GM13977 (cell line): ENCODE results near the gene STEAP2.
"Not testable (repeated sequence)": the region's sequence is repeated elsewhere in the genome, so short reads cannot be mapped to it uniquely, and the experiment has no call there.

ENCODE experiments used
- DNase-seq: peaks from one replicate; pipeline ENCODE4 v3.0.0; 2012; ENCODE audit warnings: low spot score
- in situ Hi-C: fragments of 300-500 bp; cut with MboI; formaldehyde crosslinking; loops from one replicate; pipeline ENCODE4 v1.12.0; 2022; ENCODE audit warnings: low sequenced_read_pairs, low pct_unique_long_range_greater_than_20kb, mixed read lengths, inconsistent platforms; ENCODE audit not compliant: unreplicated experiment
- TF ChIP-seq, protein P1 (sequence below): IDR thresholded peaks from 2 replicates; pipeline ENCODE4 v1.5.1; 2012; ENCODE audit warnings: mild to moderate bottlenecking, control low read depth; ENCODE audit not compliant: insufficient read depth; ENCODE audit errors: extremely low read depth, missing control alignments

STEAP2 gene

GRCh38 chr7:90246171-90246570, 34.6 kb downstream of the STEAP2 start:
- in situ Hi-C loops = no loop called here
- TF ChIP-seq, protein P1, sequence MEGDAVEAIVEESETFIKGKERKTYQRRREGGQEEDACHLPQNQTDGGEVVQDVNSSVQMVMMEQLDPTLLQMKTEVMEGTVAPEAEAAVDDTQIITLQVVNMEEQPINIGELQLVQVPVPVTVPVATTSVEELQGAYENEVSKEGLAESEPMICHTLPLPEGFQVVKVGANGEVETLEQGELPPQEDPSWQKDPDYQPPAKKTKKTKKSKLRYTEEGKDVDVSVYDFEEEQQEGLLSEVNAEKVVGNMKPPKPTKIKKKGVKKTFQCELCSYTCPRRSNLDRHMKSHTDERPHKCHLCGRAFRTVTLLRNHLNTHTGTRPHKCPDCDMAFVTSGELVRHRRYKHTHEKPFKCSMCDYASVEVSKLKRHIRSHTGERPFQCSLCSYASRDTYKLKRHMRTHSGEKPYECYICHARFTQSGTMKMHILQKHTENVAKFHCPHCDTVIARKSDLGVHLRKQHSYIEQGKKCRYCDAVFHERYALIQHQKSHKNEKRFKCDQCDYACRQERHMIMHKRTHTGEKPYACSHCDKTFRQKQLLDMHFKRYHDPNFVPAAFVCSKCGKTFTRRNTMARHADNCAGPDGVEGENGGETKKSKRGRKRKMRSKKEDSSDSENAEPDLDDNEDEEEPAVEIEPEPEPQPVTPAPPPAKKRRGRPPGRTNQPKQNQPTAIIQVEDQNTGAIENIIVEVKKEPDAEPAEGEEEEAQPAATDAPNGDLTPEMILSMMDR = no peak
- no peak for DNase-seq

DNA sequence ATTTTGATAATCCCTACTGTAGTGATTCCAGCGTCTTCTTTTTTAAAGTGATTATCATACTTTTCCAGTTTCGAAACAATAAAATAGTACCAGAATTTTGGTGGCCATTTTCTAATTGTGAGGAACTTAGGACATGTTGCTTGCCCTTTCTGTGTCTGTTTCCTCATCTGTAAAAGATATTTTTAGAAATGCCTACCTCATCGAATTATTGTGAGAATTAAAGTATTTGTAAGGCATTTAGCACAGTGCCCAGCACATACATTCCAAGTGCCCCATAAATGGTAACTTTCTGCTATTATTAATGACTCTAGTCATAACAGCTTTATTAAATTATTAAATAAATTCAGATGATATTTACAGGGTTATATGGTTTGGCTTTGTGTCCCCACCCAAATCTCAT, 37.2 kb downstream of the STEAP2 start:
- DNase-seq = no peak
- TF ChIP-seq, protein P1 = no peak
- in situ Hi-C loops = no loop called here

GRCh38 chr7:90250601-90251303, 39.2 kb downstream of the STEAP2 start:
- in situ Hi-C loops = loop anchor here (25.0 kb wide), 1 partner anchor 88 kb away; the partner anchor contains the start of gene STEAP1
- DNase-seq = no peak
- TF ChIP-seq, protein P1 = no peak

- no peak for DNase-seq
- TF ChIP-seq, protein P1 = no peak
- in situ Hi-C loops = loop anchor here (25.0 kb wide), 1 partner anchor 89 kb away; the partner anchor contains the start of gene STEAP1
Measured at GRCh38 chr7:90251304-90251635, 39.7 kb downstream of the STEAP2 start.

- not testable (repeated sequence) for DNase-seq
- in situ Hi-C loops = loop anchor here (25.0 kb wide), 1 partner anchor 94 kb away; the partner anchor contains the start of gene STEAP1
Measured at GRCh38 chr7:90256011-90256410, 44.5 kb downstream of the STEAP2 start.

GRCh38 chr7:90256778-90257177, 45.2 kb downstream of the STEAP2 start:
- in situ Hi-C loops = loop anchor here (25.0 kb wide), 1 partner anchor 94 kb away; the partner anchor contains the start of gene STEAP1
- TF ChIP-seq, protein P1 = no peak
- DNase-seq = no peak

- DNase-seq = no peak
- TF ChIP-seq, protein P1 = no peak
- in situ Hi-C loops = loop anchor here (25.0 kb wide), 1 partner anchor 99 kb away; the partner anchor contains the start of gene STEAP1
Measured at GRCh38 chr7:90261441-90261840, 49.9 kb downstream of the STEAP2 start.
